ENCODE measurements around the gene PGA4. TPM values are rescaled to one million over a fixed set of nuclear protein-coding genes. Genes with fewer than 3 reads are reported as not detected.
"Not testable (repeated sequence)": the region's sequence is repeated elsewhere in the genome, so short reads cannot be mapped to it uniquely, and the experiment has no call there.

Gene PGA4
- total RNA-seq, 1 donor from 2014 or later = 0.82 TPM

GRCh38 chr11:61203873-61204272 lies 18.3 kb upstream of the PGA4 start:
- DNase-seq (ENCODE audit: low spot score in 2 of 2); FAIRE-seq: not testable (repeated sequence)

GRCh38 chr11:61204502-61205059 lies 17.6 kb upstream of the PGA4 start:
- FAIRE-seq; DNase-seq (ENCODE audit: low spot score in 2 of 2): not testable (repeated sequence)

- FAIRE-seq; DNase-seq (ENCODE audit: low spot score in 2 of 2): not testable (repeated sequence)
These were observed 14.4 kb upstream of the PGA4 start for GRCh38 chr11:61207636-61208310.

- not testable (repeated sequence) for FAIRE-seq; DNase-seq (ENCODE audit: low spot score in 2 of 2)
These were observed 11.5 kb upstream of the PGA4 start for GRCh38 chr11:61210629-61211028.

- DNase-seq (ENCODE audit: low spot score in 2 of 2); FAIRE-seq: not testable (repeated sequence)
These were observed 10.7 kb upstream of the PGA4 start for GRCh38 chr11:61211327-61211952.

GRCh38 chr11:61212202-61212601 lies 9.9 kb upstream of the PGA4 start:
- not testable (repeated sequence) for FAIRE-seq

GRCh38 chr11:61213711-61214324 lies 8.3 kb upstream of the PGA4 start:
- DNase-seq (ENCODE audit: low spot score in 2 of 2); FAIRE-seq: not testable (repeated sequence)

More at GRCh38 chr11:61212202-61212601, 9.9 kb upstream of the PGA4 start:
- DNase-seq (ENCODE audit: low spot score in 2 of 2) = not testable (repeated sequence)

GRCh38 chr11:61218306-61218705 lies 3.8 kb upstream of the PGA4 start:
- not testable (repeated sequence) for FAIRE-seq

GRCh38 chr11:61219016-61219415 lies 3.1 kb upstream of the PGA4 start:
- DNase-seq (ENCODE audit: low spot score in 2 of 2); FAIRE-seq: not testable (repeated sequence)

More at GRCh38 chr11:61218306-61218705, 3.8 kb upstream of the PGA4 start:
- DNase-seq (ENCODE audit: low spot score in 2 of 2) = not testable (repeated sequence)

GRCh38 chr11:61222692-61223091 lies 545 bp downstream of the PGA4 start:
- FAIRE-seq = not testable (repeated sequence)

GRCh38 chr11:61226457-61227137 lies 4.5 kb downstream of the PGA4 start:
- DNase-seq (ENCODE audit: low spot score in 2 of 2); FAIRE-seq: not testable (repeated sequence)

More at GRCh38 chr11:61222692-61223091, 545 bp downstream of the PGA4 start:
- DNase-seq (ENCODE audit: low spot score in 2 of 2) = not testable (repeated sequence)

GRCh38 chr11:61229458-61229857 lies 7.3 kb downstream of the PGA4 start:
- FAIRE-seq; DNase-seq (ENCODE audit: low spot score in 2 of 2): not testable (repeated sequence)

GRCh38 chr11:61231033-61231432 lies 8.9 kb downstream of the PGA4 start:
- DNase-seq (ENCODE audit: low spot score in 2 of 2); FAIRE-seq: not testable (repeated sequence)

GRCh38 chr11:61231585-61231984 lies 9.4 kb downstream of the PGA4 start:
- not testable (repeated sequence) for FAIRE-seq; DNase-seq (ENCODE audit: low spot score in 2 of 2)

- not testable (repeated sequence) for FAIRE-seq; DNase-seq (ENCODE audit: low spot score in 2 of 2)
These were observed 10.5 kb downstream of the PGA4 start for GRCh38 chr11:61232548-61233145.

GRCh38 chr11:61237130-61237529 lies 15.0 kb downstream of the PGA4 start:
- not testable (repeated sequence) for DNase-seq (ENCODE audit: low spot score in 2 of 2); FAIRE-seq

- FAIRE-seq; DNase-seq (ENCODE audit: low spot score in 2 of 2): not testable (repeated sequence)
These were observed 18.1 kb downstream of the PGA4 start for GRCh38 chr11:61240288-61240687.

- DNase-seq (ENCODE audit: low spot score in 2 of 2); FAIRE-seq: not testable (repeated sequence)
These were observed 18.7 kb downstream of the PGA4 start, which contains the start of gene PGA5 for GRCh38 chr11:61240875-61241274. Gene PGA5, plus strand, starts transcription at chr11:61241175. Its CDS starts 52 bp downstream, at chr11:61241227.

GRCh38 chr11:61241526-61241925 lies 19.4 kb downstream of the PGA4 start:
- DNase-seq (ENCODE audit: low spot score in 2 of 2); FAIRE-seq: not testable (repeated sequence)
